Endothelial cell of umbilical vein (primary cell): Measurements from ENCODE around the gene PPP2R5D. TPM values are rescaled to one million over a fixed set of nuclear protein-coding genes. Genes with fewer than 3 reads are reported as not detected.

Experiments used
- BruUV-seq: library from RNA; stranded (reverse); fragments of 400-500 nt; replicated peaks from 2 replicates; lab custom pipeline; 2021; lab: Mats Ljungman, UMichigan
- CTCF ChIA-PET: fragments of 300-600, 350-600 bp; sonication (Branson Sonifier 250); formaldehyde crosslinking; loops from one replicate; lab custom pipeline; 2021; ENCODE audit warnings: antibody characterized with exemption, inconsistent platforms; lab: Charles Lee
- POLR2A ChIA-PET: fragments of 300-600, 350-600 bp; sonication (Branson Sonifier 250); formaldehyde crosslinking; loops from one replicate; lab custom pipeline; 2021; ENCODE audit warnings: antibody characterized with exemption, inconsistent platforms; lab: Charles Lee
- DNase-seq: peaks from one replicate; pipeline ENCODE4 v3.0.0-alpha.2; 2011; ENCODE audit warnings: low read depth, low spot score
- FAIRE-seq: peaks from 2 replicates; lab custom pipeline; 2011; peaks lifted over from hg19 to GRCh38; lab: Jason Lieb, UNC
- H2AFZ ChIP-seq: 2 replicates; pipeline ENCODE4 v1.6.0; 2012; ENCODE audit warnings: low read depth, low read length, control low read depth, inconsistent platforms
- H3K27ac ChIP-seq: 2 replicates; pipeline ENCODE4 v1.5.1; 2011; ENCODE audit warnings: low read depth, mild to moderate bottlenecking, control low read depth, low read length, moderate library complexity; ENCODE audit not compliant: insufficient read depth
- H3K27me3 ChIP-seq, 2 experiments: 2 replicates each; pipeline versions ENCODE4 v1.6.0 to v1.6.1; 2011; ENCODE audit warnings: low read length in 2 of 2, mixed read lengths in 1 of 2; ENCODE audit not compliant: control insufficient read depth in 2 of 2, insufficient read depth in 2 of 2
- H3K36me3 ChIP-seq, 2 experiments: 2 replicates in 1 of 2; 3 replicates in 1 of 2; pipeline ENCODE4 v1.5.1; 2011; ENCODE audit warnings: low read length in 2 of 2, mild to moderate bottlenecking in 1 of 2, moderate library complexity in 1 of 2; ENCODE audit not compliant: control insufficient read depth in 2 of 2, insufficient read depth in 2 of 2; ENCODE audit errors: extremely low read depth in 1 of 2
- H3K4me1 ChIP-seq: 3 replicates; pipeline ENCODE4 v1.5.1; 2011; ENCODE audit warnings: mild to moderate bottlenecking, low read length; ENCODE audit not compliant: control insufficient read depth, insufficient read depth; ENCODE audit errors: extremely low read depth
- H3K4me2 ChIP-seq: 2 replicates; pipeline ENCODE4 v1.6.1; 2011; ENCODE audit warnings: low read length, control low read depth, mixed read lengths; ENCODE audit not compliant: insufficient read depth
- H3K4me3 ChIP-seq, 3 experiments: fragments of 200-600 bp in 1 of 3; sonication (generic), shearing (Covaris generic) in 1 of 3; replicated peaks in 1 of 3; 2 replicates each; pipeline ENCODE4 v1.5.1; 2011 to 2016; ENCODE audit warnings: control low read depth in 3 of 3, low read length in 3 of 3, mild to moderate bottlenecking in 2 of 3, inconsistent platforms in 1 of 3, low read depth in 1 of 3, moderate library complexity in 1 of 3; ENCODE audit not compliant: insufficient read depth in 1 of 3
- H3K79me2 ChIP-seq: 2 replicates; pipeline ENCODE4 v1.6.0; 2012; ENCODE audit warnings: low read length, inconsistent platforms; ENCODE audit not compliant: control insufficient read depth, insufficient read depth
- H3K9ac ChIP-seq: replicated peaks from 2 replicates; pipeline ENCODE3; 2011; ENCODE audit warnings: low read length, control low read depth; ENCODE audit not compliant: insufficient read depth; ENCODE audit errors: extremely low read depth
- H3K9me1 ChIP-seq: replicated peaks from 3 replicates; pipeline ENCODE4 v1.6.0; 2011; ENCODE audit warnings: mild to moderate bottlenecking, low read length; ENCODE audit not compliant: control insufficient read depth, insufficient read depth; ENCODE audit errors: extremely low read depth
- H3K9me3 ChIP-seq: replicated peaks from 2 replicates; pipeline ENCODE4 v1.5.1; 2012; ENCODE audit warnings: low read length, inconsistent platforms; ENCODE audit not compliant: control insufficient read depth, insufficient read depth
- H4K20me1 ChIP-seq: replicated peaks from 2 replicates; pipeline ENCODE3; 2011; ENCODE audit warnings: mild to moderate bottlenecking, low read length; ENCODE audit not compliant: control insufficient read depth, insufficient read depth; ENCODE audit errors: extremely low read depth
- CTCF ChIP-seq, 2 donors: IDR thresholded peaks; 1 replicate in 1 of 2; 2 replicates in 1 of 2; pipeline ENCODE4 v1.5.1; 2011; ENCODE audit warnings: low read length in 2 of 2, mild to moderate bottlenecking in 2 of 2, moderate library complexity in 2 of 2, control low read depth in 1 of 2, inconsistent platforms in 1 of 2, low read depth in 1 of 2; ENCODE audit not compliant: insufficient read depth in 1 of 2; ENCODE audit errors: extremely low read depth in 1 of 2
- EZH2 ChIP-seq: IDR thresholded peaks from 2 replicates; pipeline ENCODE4 v1.6.1; 2012; ENCODE audit warnings: borderline replicate concordance, low read depth, mild to moderate bottlenecking, moderate library complexity, low read length, inconsistent platforms; ENCODE audit not compliant: severe bottlenecking
- FOS ChIP-seq: IDR thresholded peaks from 2 replicates; pipeline ENCODE4 v1.6.1; 2011; ENCODE audit warnings: mild to moderate bottlenecking, low read length, moderate library complexity, borderline replicate concordance; ENCODE audit not compliant: insufficient read depth
- GATA2 ChIP-seq: IDR thresholded peaks from 2 replicates; pipeline ENCODE4 v1.7.0; 2011; ENCODE audit warnings: low read depth, mild to moderate bottlenecking, moderate library complexity, mixed read lengths, low read length; ENCODE audit not compliant: insufficient read length, insufficient read depth
- JUN ChIP-seq: IDR thresholded peaks from 2 replicates; pipeline ENCODE4 v1.6.1; 2011; ENCODE audit warnings: borderline replicate concordance, low read depth; ENCODE audit not compliant: insufficient read length, insufficient read depth
- MYC ChIP-seq: IDR thresholded peaks from one replicate; pipeline ENCODE4 v1.6.1; 2011; ENCODE audit warnings: mild to moderate bottlenecking, low read depth, low read length
- POLR2A ChIP-seq: IDR thresholded peaks from 2 replicates; pipeline ENCODE4 v1.6.1; 2012; ENCODE audit warnings: low read depth, mild to moderate bottlenecking, control low read depth, low read length
- POLR2AphosphoS5 ChIP-seq: IDR thresholded peaks from 2 replicates; pipeline ENCODE4 v1.6.1; 2012; ENCODE audit warnings: low read depth, mild to moderate bottlenecking, control low read depth, low read length, moderate library complexity; ENCODE audit not compliant: insufficient read depth
- dilution Hi-C: fragments of 300-500 bp; cut with MboI; formaldehyde crosslinking; loops from one replicate; pipeline ENCODE4 v1.15.0; 2019; ENCODE audit warnings: low sequenced_read_pairs; ENCODE audit not compliant: extremely low pct_ligation_motif_present
- intact Hi-C: fragments of 100-400 bp; cut with micrococcal nuclease; formaldehyde crosslinking; loops from one replicate; pipeline ENCODE4 v1.10.0; 2022
- polyA plus RNA-seq, 4 experiments: library from polyadenylated mRNA; depleted of rRNA in 3 of 4; stranded (reverse) in 3 of 4; unstranded in 1 of 4; fragments of >200 nt; gene quantifications; 2 replicates each; pipeline versions ENCODE4 v1.2.1 to v1.2.3, GENCODE V29; 2011 to 2012; ENCODE audit warnings: missing spikeins in 1 of 4
- total RNA-seq: library from RNA; stranded (reverse); gene quantifications from 2 replicates; pipeline ENCODE4 v1.2.3, GENCODE V29; 2021
- TF ChIP-seq, protein P1 (sequence below): IDR thresholded peaks from 2 replicates; pipeline ENCODE4 v1.6.1; 2011; ENCODE audit not compliant: insufficient read depth, insufficient read length

The PPP2R5D gene
- total and polyA plus RNA-seq, 2 donors (not counting 3 experiments of a cell fraction or from before 2014, with no cell fraction given) = 45.5 to 60.2 TPM

DNA sequence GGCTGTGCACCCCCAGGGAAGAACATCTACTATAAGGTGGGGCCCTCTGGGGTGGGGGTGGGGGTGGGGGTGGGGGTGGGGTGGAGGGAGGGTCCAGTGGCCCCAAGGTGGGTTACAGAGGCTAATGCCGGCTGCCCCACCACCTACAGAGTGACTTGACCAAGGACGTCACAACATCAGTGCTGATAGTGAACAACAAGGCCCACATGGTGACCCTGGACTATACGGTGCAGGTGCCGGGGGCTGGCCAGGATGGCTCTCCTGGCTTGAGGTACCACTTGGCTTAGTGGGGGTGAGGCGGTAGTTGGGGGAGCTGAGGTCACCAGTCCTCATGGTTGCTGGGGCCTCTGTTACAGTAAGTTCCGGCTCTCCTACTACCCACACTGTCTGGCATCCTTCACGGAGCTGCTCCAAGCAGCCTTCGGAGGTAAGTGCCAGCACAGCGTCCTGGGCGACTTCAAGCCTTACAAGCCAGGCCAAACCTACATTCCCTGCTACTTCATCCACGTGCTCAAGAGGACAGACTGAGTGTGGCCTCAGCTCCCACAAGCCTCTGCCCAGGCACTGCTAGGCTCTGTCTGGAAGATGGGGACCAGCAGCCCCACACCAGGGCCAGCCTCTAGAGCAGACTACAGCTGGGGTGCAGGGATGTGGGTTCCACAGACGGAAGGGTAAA lies 21.1 kb upstream of the PPP2R5D start:
- DNase-seq (no peak), FAIRE-seq (no peak)
- Histone ChIP-seq H3K4me3 (no peak overlapping the region), H3K27ac (no peak overlapping the region), H2AFZ (no peak overlapping the region), H3K4me1 (peaks cover 10% of the 10 kb centered on the region), H3K9ac (no peak overlapping the region), H4K20me1 (no peaks in the 10 kb centered on the region), H3K27me3 (no peaks in the 10 kb centered on the region), H3K9me3 (no peaks in the 10 kb centered on the region), H3K79me2 (no peaks in the 10 kb centered on the region), H3K36me3 (peaks cover 0 to 17% of the 10 kb centered on the region in 2 experiments), H3K4me2 (no peak overlapping the region), H3K9me1 (no peaks in the 10 kb centered on the region)
- TF ChIP-seq FOS (no peak), GATA2 (no peak), MYC (no peak), EZH2 (no peak), POLR2A (no peak), JUN (no peak), POLR2AphosphoS5 (no peak), CTCF (IDR thresholded peaks at IDR 0.05; ENCODE audit: extremely low read depth in 1 of 2, insufficient read depth in 1 of 2, low read depth in 1 of 2, low read length in 2 of 2) (no peak)
- TF ChIP-seq, protein P1, sequence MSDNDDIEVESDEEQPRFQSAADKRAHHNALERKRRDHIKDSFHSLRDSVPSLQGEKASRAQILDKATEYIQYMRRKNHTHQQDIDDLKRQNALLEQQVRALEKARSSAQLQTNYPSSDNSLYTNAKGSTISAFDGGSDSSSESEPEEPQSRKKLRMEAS = no peak
- intact Hi-C loops = loop anchor here (5.0 kb wide), 1 partner anchor 49 kb away; the partner anchor contains the start of genes KLHDC3 and MEA1
- POLR2A ChIA-PET = no interaction called here
- dilution Hi-C loops = no loop called here
- CTCF ChIA-PET = interaction anchor here (3.0 kb wide), 1 partner anchor 15 kb away, joined by 12 read pairs; the partner anchor contains the start of gene PEX6
- no TSS peak for BruUV-seq
